Nephron progenitor cell (in vitro differentiated cells): ENCODE results near the gene METTL26.
A peak's percentile ranks its signal among the peaks of the same experiment; 100 is the strongest.

Experiments
- DNase-seq: peaks from one replicate; pipeline ENCODE4 v3.0.0; 2021
- H3K27ac Mint-ChIP-seq: 2 replicates; pipeline ENCODE4 v1.8.0; 2021; ENCODE audit warnings: mild to moderate bottlenecking, moderate library complexity, mixed read lengths
- H3K27me3 Mint-ChIP-seq: 2 replicates; pipeline ENCODE4 v1.8.0; 2021; ENCODE audit warnings: mild to moderate bottlenecking, low read depth, mixed read lengths; ENCODE audit not compliant: poor library complexity
- H3K36me3 Mint-ChIP-seq: 2 replicates; pipeline ENCODE4 v1.8.0; 2021; ENCODE audit warnings: low read depth, mixed read lengths
- H3K4me1 Mint-ChIP-seq: 2 replicates; pipeline ENCODE4 v1.8.0; 2021; ENCODE audit warnings: mixed read lengths
- H3K4me3 Mint-ChIP-seq: 2 replicates; pipeline ENCODE4 v1.8.0; 2021; ENCODE audit warnings: mild to moderate bottlenecking, moderate library complexity, mixed read lengths
- H3K9me3 Mint-ChIP-seq: 2 replicates; pipeline ENCODE4 v1.8.0; 2021; ENCODE audit warnings: mild to moderate bottlenecking, moderate library complexity, mixed read lengths
- CTCF ChIP-seq: fragments of 200-600 bp; sonication (generic); IDR thresholded peaks from 2 replicates; pipeline ENCODE4 v1.5.0; 2021; ENCODE audit warnings: antibody characterized with exemption

METTL26 gene

DNA sequence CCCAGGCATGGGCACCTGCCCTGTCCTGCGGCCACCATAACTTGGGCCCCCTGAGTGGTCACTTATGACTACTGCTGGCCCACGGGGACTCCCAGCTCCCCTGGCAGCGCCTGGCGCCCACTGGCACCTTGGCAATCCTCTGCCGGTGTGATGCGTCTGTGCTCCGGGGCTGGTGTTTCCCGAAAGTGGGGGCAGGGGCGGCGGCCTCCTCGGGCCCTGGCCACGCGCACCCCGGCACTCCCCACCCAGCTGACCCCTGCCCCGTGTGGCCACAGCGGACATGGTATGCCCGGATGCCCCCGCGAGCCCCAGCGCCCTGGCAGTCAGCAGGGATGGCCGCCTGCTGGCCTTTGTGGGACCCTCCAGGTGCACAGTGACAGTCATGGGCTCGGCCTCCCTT lies 21.4 kb upstream of the METTL26 start:
- H3K27ac Mint-ChIP-seq = no peak overlapping the region
- no peak for TF ChIP-seq CTCF
- H3K36me3 Mint-ChIP-seq = no peaks in the 10 kb centered on the region
- H3K9me3 Mint-ChIP-seq = no peaks in the 10 kb centered on the region
- H3K4me1 Mint-ChIP-seq = peaks cover 13% of the 10 kb centered on the region
- H3K27me3 Mint-ChIP-seq = no peaks in the 10 kb centered on the region
- H3K4me3 Mint-ChIP-seq = no peak overlapping the region
- DNase-seq = no peak

GRCh38 chr16:654034-654433 lies 17.9 kb upstream of the METTL26 start:
- Mint-ChIP-seq H3K4me1 (peaks cover 11% of the 10 kb centered on the region), H3K27ac (peak overlapping the region; percentile 95), H3K9me3 (no peaks in the 10 kb centered on the region), H3K4me3 (no peak overlapping the region), H3K27me3 (no peaks in the 10 kb centered on the region), H3K36me3 (no peaks in the 10 kb centered on the region)
- DNase-seq = no peak
- no peak for TF ChIP-seq CTCF

GRCh38 chr16:652454-653305 lies 16.6 kb upstream of the METTL26 start:
- Mint-ChIP-seq H3K4me1 (peaks cover 20% of the 10 kb centered on the region), H3K27ac (no peak overlapping the region), H3K36me3 (no peaks in the 10 kb centered on the region), H3K4me3 (no peak overlapping the region), H3K27me3 (no peaks in the 10 kb centered on the region), H3K9me3 (no peaks in the 10 kb centered on the region)
- DNase-seq = no peak
- no peak for TF ChIP-seq CTCF

DNA sequence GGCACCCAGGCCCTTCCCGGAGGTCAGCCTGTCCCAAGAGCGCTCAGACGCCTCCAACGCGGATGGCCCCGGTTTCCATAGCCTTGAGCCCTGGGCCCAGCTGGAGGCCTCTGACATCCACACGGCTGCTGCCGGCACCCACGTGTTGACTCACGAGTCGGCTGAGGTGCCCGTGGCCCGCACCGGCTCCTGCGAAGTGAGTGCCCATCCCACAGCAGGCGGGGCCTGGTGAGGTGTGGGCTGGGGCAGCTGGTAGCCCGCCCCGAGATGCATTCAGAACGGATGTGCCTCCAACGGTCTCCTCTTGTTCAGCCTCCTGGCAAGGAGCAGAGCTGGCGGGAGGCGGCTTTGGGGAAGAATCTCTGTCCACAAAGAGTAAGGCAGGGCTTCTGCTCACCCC lies 15.7 kb upstream of the METTL26 start:
- H3K4me1 Mint-ChIP-seq = peaks cover 20% of the 10 kb centered on the region
- no peaks in the 10 kb centered on the region for H3K27me3 Mint-ChIP-seq
- H3K36me3 Mint-ChIP-seq = no peaks in the 10 kb centered on the region
- no peak for DNase-seq
- no peak overlapping the region for H3K4me3 Mint-ChIP-seq
- TF ChIP-seq CTCF = no peak
- no peaks in the 10 kb centered on the region for H3K9me3 Mint-ChIP-seq
- no peak overlapping the region for H3K27ac Mint-ChIP-seq

DNA sequence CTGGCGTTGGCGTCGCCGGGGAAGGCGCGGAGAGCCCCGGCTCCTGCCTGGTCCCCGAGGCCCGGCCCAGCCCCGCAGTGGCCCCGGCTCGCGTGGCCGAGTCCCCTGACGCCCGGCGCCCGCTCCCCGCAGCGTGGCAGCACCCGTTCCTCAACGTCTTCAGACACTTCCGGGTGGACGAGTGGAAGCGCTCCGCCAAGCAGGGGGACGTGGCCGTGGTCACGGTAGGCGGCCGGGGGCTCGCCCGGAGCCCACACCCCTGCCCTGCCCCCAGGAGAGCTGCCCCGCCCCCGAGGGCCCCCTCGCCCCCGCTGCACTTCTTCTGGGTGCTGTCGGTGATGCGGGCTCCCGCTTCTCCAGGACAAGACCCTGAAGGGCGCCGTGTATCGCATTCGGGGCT lies 13.5 kb upstream of the METTL26 start:
- H3K4me1 Mint-ChIP-seq = peaks cover 28% of the 10 kb centered on the region
- H3K4me3 Mint-ChIP-seq = peak overlapping the region; percentile 76
- H3K27ac Mint-ChIP-seq = no peak overlapping the region
- no peaks in the 10 kb centered on the region for H3K27me3 Mint-ChIP-seq
- no peak for TF ChIP-seq CTCF
- no peak for DNase-seq
- H3K36me3 Mint-ChIP-seq = peaks cover 2% of the 10 kb centered on the region
- no peaks in the 10 kb centered on the region for H3K9me3 Mint-ChIP-seq
